Spinal cord (tissue), 10 donors: ENCODE data around the gene SERTAD1. TPM values are rescaled to one million over a fixed set of nuclear protein-coding genes. Genes with fewer than 3 reads are reported as not detected.

Source experiments
- DNase-seq, 6 donors: peaks; one replicate each; pipeline versions ENCODE4 v3.0.0 to v3.0.0-alpha.2; 2013 to 2015; ENCODE audit warnings: low spot score in 6 of 6, low read depth in 4 of 6
- H3K27ac ChIP-seq: one replicate; pipeline ENCODE4 v1.5.1; 2013; ENCODE audit warnings: low read depth, low read length, control low read depth
- H3K27me3 ChIP-seq: one replicate; pipeline ENCODE4 v1.6.1; 2013; ENCODE audit warnings: low read length; ENCODE audit not compliant: control insufficient read depth, insufficient read depth
- H3K36me3 ChIP-seq: one replicate; pipeline ENCODE4 v1.6.1; 2013; ENCODE audit warnings: low read length; ENCODE audit not compliant: control insufficient read depth, insufficient read depth
- H3K4me1 ChIP-seq: one replicate; pipeline ENCODE4 v1.6.1; 2013; ENCODE audit warnings: low read length; ENCODE audit not compliant: control insufficient read depth, insufficient read depth
- H3K4me3 ChIP-seq: one replicate; pipeline ENCODE4 v1.5.1; 2013; ENCODE audit warnings: low read depth, low read length, control low read depth
- H3K9me3 ChIP-seq: one replicate; pipeline ENCODE4 v1.6.1; 2013; ENCODE audit warnings: low read length; ENCODE audit not compliant: control insufficient read depth, insufficient read depth
- WGBS: methylation state at CpG from one replicate; pipeline ENCODE4 v1.1.5; 2013; ENCODE audit warnings: missing lambda C conversion rate; ENCODE audit not compliant: insufficient coverage; 5-methylcytosine and 5-hydroxymethylcytosine counted together
- polyA plus RNA-seq, 2 donors: library from polyadenylated mRNA; unstranded; fragments of 120-200 nt; gene quantifications; one replicate each; pipeline ENCODE4 v1.2.1, GENCODE V29; 2013; ENCODE audit not compliant: insufficient read length in 2 of 2
- total RNA-seq, 2 donors: library from RNA; depleted of rRNA in 1 of 2; stranded (reverse); fragments of 120-200 nt in 1 of 2; fragments of >200 nt in 1 of 2; gene quantifications; one replicate each; pipeline versions ENCODE4 v1.2.3 to v1.2.4, GENCODE V29; 2013 to 2014
- donor health status: healthy.

SERTAD1 gene
- total and polyA plus RNA-seq, 4 donors, result 4.9 to 11.4 (median 6.8) TPM

GRCh38 chr19:40453151-40453735, 27.5 kb upstream of the SERTAD1 start:
- Histone ChIP-seq H3K27me3 (no peaks in the 10 kb centered on the region), H3K9me3 (no peaks in the 10 kb centered on the region), H3K4me3 (no peak overlapping the region), H3K4me1 (no peaks in the 10 kb centered on the region), H3K27ac (no peak overlapping the region), H3K36me3 (no peaks in the 10 kb centered on the region)
- WGBS, result 95% methylated on average over 4 of the region's 5 CpGs
- DNase-seq, result no peak

- no peak overlapping the region for H3K27ac ChIP-seq
- WGBS, result 55% methylated on average over 5 of the region's 5 CpGs
- H3K4me1 ChIP-seq, result no peaks in the 10 kb centered on the region
- no peaks in the 10 kb centered on the region for H3K27me3 ChIP-seq
- H3K36me3 ChIP-seq, result peaks cover 3% of the 10 kb centered on the region
- no peaks in the 10 kb centered on the region for H3K9me3 ChIP-seq
- DNase-seq, result no peak
- H3K4me3 ChIP-seq, result no peak overlapping the region
These were observed 26.2 kb upstream of the SERTAD1 start for GRCh38 chr19:40452016-40452415.

- no peak for DNase-seq
- H3K27me3 ChIP-seq, result no peaks in the 10 kb centered on the region
These were observed 24.9 kb upstream of the SERTAD1 start for GRCh38 chr19:40450664-40451063.

GRCh38 chr19:40449506-40449905, 23.7 kb upstream of the SERTAD1 start:
- 87% methylated on average over 3 of the region's 4 CpGs for WGBS
- Histone ChIP-seq H3K36me3 (peaks cover 3% of the 10 kb centered on the region), H3K27me3 (no peaks in the 10 kb centered on the region), H3K4me1 (peaks cover 6% of the 10 kb centered on the region), H3K9me3 (no peaks in the 10 kb centered on the region), H3K4me3 (no peak overlapping the region), H3K27ac (no peak overlapping the region)
- no peak for DNase-seq

More at GRCh38 chr19:40450664-40451063, 24.9 kb upstream of the SERTAD1 start:
- Histone ChIP-seq H3K27ac (no peak overlapping the region), H3K4me3 (no peak overlapping the region), H3K36me3 (peaks cover 3% of the 10 kb centered on the region), H3K4me1 (no peaks in the 10 kb centered on the region), H3K9me3 (no peaks in the 10 kb centered on the region)
- WGBS, result 100% methylated on average over 2 of the region's 4 CpGs

GRCh38 chr19:40446263-40446784, 20.5 kb upstream of the SERTAD1 start:
- peaks cover 10% of the 10 kb centered on the region for H3K36me3 ChIP-seq

GRCh38 chr19:40445780-40446262, 20.0 kb upstream of the SERTAD1 start:
- Histone ChIP-seq H3K9me3 (no peaks in the 10 kb centered on the region), H3K27me3 (no peaks in the 10 kb centered on the region), H3K36me3 (peaks cover 15% of the 10 kb centered on the region), H3K27ac (peak overlapping the region; percentile 42), H3K4me1 (peaks cover 16% of the 10 kb centered on the region), H3K4me3 (no peak overlapping the region)
- WGBS, result 72% methylated on average over 7 of the region's 9 CpGs
- peak in 1 of 6 donors; percentile 26 for DNase-seq

More at GRCh38 chr19:40446263-40446784, 20.5 kb upstream of the SERTAD1 start:
- Histone ChIP-seq H3K4me3 (no peak overlapping the region), H3K9me3 (no peaks in the 10 kb centered on the region), H3K4me1 (peaks cover 16% of the 10 kb centered on the region), H3K27me3 (no peaks in the 10 kb centered on the region), H3K27ac (no peak overlapping the region)
- DNase-seq, result no peak
- 74% methylated on average over 7 of the region's 8 CpGs for WGBS

GRCh38 chr19:40444825-40445312, 19.1 kb upstream of the SERTAD1 start:
- Histone ChIP-seq H3K27me3 (no peaks in the 10 kb centered on the region), H3K9me3 (no peaks in the 10 kb centered on the region), H3K4me3 (peak overlapping the region; percentile 89), H3K36me3 (peaks cover 20% of the 10 kb centered on the region), H3K4me1 (peaks cover 16% of the 10 kb centered on the region), H3K27ac (peak overlapping the region; percentile 99)
- WGBS, result under 1% methylated on average over 12 of the region's 18 CpGs
- no peak for DNase-seq

GRCh38 chr19:40444000-40444824, 18.4 kb upstream of the SERTAD1 start, which contains the start of gene SERTAD3:
Gene SERTAD3, minus strand, starts transcription at chr19:40444335. Its CDS starts 2,255 bp downstream, at chr19:40442080.
- Histone ChIP-seq H3K4me3 (peak within 1 kb of the TSS; percentile 89), H3K27me3 (no peaks in the 10 kb centered on the region), H3K9me3 (no peaks in the 10 kb centered on the region), H3K4me1 (peaks cover 16% of the 10 kb centered on the region), H3K36me3 (peaks cover 20% of the 10 kb centered on the region), H3K27ac (peak within 1 kb of the TSS; percentile 99)
- peak in 5 of 6 donors; percentile 93 to 99 (median 94) for DNase-seq
- under 1% methylated on average over 72 of the region's 72 CpGs for WGBS

GRCh38 chr19:40443131-40443999, 17.6 kb upstream of the SERTAD1 start:
- H3K27ac ChIP-seq, result peak overlapping the region; percentile 99
- H3K4me1 ChIP-seq, result peaks cover 16% of the 10 kb centered on the region
- H3K9me3 ChIP-seq, result no peaks in the 10 kb centered on the region
- WGBS, result under 1% methylated on average over 50 of the region's 52 CpGs
- DNase-seq, result peak in 5 of 6 donors; percentile 87 to 100 (median 95)
- H3K27me3 ChIP-seq, result no peaks in the 10 kb centered on the region
- peak overlapping the region; percentile 89 for H3K4me3 ChIP-seq
- peaks cover 20% of the 10 kb centered on the region for H3K36me3 ChIP-seq
